ENCODE measurements around the gene HSPBP1.
A peak's percentile ranks its signal among the peaks of the same experiment; 100 is the strongest.

Gene HSPBP1

DNA sequence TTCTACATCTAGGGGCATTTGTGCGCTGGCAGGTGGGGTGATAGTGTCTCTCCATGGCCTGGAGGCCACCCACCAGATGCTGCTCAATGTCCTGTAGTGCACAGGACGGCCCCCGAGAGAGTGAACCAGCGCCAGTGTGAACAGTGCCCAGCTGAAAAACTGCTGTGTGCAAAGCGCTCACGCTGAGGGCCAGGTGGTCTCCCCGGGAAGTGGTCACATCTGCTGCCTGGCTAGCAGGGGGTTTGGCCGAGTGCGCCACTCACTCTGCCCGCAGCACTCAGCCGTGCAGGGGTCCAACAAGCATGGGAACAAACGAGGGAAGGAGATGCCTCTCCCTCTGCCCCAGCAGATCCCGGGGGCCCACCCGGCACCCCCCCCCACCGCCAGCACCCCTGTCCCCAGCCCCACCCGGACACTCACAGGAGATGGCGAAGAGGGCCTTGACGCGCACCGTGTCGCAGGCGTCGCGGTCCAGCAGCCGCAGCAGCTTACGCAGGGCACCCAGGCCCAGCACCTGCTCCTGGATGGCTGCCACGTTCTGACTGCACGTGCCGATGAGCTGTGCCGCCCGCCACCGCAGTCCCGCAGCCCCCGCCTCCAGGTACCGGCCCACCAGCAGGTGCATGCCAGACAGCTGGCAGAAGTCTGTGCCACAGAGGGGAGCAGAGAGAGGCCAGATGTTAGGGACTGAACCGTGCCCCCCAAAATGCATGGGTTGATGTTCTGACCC, 5.8 kb downstream of the HSPBP1 start:
- no peak for DNase-seq

DNA sequence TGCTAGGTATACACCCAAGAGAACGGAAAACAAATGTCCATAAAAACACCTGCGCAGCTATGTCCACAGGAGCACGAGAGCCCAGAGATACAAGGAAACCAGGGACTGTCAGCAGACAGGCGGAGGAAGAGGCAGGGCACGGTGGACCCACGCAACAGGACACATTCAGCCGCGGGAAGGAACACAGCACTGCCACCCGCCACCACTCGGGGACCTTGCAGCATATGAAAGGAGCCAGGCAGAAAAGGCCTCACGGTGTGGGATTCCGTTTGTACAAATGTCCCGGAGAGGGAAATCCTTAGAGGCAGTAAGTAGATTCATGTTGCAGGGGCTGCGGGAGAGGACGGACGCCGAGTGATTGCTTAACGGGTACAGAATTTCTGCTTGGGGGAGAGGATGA, 7.8 kb downstream of the HSPBP1 start:
- DNase-seq = no peak

DNA sequence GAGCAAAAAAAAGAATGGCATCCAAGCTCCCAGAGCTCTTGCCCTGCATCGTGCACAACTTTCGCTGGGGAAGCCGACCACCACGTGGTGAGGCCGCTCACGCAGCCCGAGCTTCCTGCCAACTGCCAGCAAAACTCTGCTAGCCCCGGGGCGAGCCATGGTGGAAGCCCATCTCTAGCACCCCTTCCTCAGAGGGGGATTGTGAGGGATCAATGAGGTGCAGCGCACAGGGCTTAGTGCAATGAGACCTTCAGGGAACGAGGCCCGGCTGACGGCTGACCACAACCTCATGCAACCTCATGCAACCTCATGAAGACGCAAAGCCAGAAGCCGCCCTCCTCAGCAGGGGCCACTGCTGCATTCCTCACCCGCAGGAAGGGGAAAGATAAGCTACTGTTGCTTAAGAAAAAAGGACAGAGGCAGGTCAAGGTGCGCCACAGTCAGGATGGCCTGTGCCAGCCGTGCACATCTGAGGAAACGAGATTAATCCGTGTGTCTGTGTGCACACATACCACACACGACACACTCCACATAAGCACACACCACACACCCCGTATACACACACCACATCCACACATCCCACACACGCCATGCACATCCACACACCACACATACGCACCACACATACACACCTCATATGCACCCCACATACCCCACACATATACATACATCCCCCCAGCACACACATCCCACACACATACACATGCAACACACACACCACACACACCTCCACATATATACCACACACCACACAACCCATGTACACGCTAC, 9.6 kb downstream of the HSPBP1 start:
- no peak for DNase-seq

DNA sequence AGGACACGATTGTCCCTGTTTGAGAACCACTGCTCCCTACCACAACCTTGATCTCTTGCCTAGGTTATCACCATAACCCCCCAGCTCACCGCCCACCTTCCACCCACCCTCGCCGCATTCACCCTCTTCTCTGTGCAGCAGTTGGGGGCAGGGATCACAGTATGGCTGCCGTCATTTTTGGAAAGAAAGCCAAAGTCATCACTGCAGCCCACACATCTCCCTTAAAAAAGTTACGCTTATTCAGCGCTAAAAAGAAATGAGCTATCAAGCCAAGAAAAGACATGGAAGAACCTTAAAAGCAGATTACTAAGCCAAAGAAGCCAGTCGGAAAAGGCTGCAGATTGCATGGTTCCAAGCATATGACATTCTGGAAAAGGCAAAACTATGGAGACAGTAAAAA, 10.6 kb downstream of the HSPBP1 start:
- DNase-seq = no peak

DNA sequence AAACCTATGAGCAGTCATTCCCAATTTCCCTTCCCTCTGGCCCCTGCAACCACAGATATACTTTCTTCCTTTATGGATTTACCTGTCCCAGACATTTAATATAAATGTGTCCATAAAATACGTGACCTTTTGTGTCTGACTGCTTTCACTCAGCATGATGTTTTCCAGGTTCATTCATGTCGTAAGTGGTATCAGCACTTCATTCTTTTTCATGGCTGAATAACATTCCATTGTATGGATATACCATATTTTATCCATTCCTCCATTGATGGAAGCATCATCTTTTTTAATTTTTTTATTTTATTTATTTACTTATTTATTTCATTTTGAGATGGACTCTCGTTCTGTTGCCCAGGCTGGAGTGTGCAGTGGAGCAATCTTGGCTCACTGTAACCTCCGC, 13.1 kb downstream of the HSPBP1 start:
- DNase-seq = no peak

DNA sequence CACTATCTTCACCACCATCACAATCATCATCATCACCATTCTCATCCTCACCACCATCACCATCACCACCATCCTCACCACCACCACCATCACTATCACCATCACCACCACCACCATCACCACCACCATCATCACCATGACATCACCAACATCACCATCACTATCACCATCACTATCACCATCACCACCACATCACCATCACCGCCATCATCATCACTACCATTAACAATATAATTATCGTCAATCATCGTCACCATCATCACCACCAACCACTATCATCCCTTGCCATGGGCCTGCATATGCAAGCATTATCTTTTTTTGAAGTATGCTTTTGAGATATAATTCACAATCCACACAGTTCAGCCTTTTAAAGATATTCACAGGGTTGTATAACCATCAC, 13.5 kb downstream of the HSPBP1 start:
- no peak for DNase-seq

DNA sequence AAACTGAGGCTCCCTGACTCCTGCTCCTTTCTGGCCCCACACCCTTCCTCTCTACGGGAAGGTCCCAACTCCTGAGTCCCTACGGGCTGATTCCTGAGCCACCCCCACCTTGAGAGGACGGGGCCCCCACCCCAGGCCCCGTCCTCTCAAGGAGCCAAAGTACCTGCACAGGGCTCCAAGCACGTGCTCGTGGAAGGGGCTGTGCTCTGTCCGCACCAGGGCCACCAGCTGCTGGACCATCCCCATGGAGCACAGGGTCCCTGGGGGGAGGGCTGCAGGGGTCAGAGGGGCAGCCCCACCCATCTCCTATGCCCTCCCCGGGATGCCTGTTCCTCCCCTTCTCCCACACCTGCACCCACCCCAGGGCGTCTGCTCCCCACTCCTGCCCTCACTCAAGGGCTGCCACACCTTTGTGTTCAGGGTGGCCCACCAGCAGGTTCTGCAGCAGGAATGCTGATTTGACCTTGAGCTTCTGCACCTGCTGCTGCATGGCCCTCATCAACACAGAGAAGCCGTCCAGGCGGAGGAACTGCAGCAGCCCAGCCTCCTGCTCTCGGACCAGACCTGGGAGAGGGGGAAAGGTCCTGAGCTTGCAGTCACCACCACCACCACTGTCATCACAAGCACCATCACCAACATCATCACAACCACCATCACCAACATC, 14.1 kb downstream of the HSPBP1 start:
- no peak for DNase-seq

DNA sequence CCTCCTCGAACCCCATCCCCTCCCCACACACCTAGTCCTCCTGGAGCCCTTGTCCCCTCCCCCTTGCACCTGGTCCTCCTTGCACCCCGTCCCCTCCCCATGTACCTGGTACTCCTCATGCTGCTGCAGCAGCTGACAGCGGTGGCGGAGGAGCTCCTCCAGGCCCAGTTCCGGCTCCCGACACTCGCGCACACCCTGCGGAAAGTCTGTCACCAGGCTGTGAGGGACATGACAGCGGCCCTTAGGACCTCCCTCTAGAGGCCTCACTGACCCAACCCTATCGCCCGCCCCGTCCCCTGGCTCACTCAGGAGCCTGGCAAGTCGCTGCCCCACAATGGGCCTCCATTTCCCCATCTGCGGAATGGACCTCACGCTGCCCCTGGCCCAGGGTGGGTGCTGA, 14.7 kb downstream of the HSPBP1 start:
- no peak for DNase-seq

DNA sequence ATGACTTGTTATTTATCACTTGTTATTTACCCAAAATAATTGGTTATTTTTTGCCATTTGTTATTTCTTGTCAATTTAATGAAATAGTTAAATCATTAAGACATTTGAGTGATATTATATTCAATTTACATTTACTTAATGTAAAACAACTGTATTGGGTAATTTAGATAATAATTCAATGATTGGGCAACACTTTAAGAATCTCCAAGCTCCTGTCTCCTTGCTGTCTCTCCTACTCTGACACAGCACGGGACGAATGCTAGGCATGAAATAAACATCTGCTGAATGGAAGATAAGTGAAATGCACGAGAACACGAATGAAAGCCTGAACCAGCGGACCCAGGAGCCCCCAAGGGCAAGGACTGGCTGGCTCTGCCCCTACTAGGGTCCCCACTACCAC, 15.4 kb downstream of the HSPBP1 start:
- no peak for DNase-seq

DNA sequence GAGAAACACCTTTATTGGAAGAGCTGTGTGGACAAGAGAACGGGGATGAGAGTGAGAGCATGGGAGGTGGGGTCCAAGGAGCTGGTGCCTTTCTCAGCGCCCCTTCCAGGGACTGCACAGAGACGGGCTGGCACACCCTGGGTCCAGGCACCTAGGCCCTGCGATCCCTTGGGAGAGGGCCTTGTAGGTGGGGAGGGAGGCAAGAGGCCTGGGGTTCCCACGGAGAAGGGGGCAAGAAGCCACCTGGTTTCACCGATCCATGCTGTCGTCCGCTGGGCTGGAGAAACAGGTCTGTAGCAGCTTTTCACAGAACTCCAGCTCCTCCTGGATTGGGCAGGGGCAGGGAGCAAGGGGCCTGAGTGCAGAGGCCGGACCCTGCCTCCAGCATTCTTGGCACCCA, 17.6 kb downstream of the HSPBP1 start:
- DNase-seq = no peak

DNA sequence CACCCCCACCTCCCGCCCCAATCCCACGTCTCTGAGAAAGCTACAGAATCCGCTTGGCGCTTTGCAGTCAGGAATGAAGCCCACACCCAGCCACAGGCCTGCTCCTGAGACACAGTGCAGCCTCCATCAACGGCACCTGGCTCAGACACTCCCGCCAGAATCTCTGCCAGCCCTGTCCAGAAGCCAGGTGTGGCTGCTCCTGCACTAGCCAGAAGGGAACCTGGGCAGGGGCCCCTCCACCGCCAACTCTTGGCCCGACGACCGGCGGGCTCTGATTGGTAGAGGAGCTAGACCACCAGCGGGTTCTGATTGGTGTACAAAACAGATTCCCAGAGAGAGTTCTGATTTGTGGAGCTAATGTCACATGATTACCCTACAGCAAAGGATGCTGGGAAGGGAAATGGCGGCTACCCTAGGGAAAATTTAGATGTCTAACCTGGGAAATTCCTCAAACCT, 18.2 kb downstream of the HSPBP1 start:
- DNase-seq = no peak

DNA sequence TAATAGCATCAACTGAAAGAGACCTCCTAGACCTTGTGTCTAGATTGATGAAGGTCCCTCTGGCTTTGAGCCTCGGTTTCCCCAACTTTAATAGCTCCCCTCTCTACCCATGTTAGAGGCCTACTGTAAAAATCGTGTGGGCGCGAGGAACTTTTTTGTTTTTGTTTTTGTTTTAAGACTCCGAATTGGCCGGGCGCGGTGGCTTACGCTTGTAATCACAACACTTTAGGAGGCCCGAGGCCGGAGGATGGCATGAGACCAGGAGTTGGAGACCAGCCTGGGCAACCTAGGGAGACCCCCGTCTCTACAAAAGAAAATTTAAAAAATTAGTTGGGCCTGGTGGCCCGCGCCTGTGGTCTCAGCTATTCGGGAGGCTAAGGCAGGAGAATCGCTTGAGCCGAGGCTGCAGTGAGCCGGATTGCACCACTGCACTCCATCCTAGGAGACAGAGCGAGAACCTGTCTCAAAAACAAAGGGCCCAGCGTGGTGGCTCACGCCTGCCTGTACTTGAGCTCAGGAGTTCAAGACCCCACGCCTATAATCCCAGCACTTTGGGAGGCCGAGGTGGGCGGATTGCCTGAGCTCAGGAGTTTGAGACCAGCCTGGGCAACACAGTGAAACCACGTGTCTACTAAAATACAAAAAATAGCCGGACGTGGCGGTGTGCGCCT, 20.2 kb downstream of the HSPBP1 start:
- DNase-seq = peak in 1 of 2 experiments; percentile 10

DNA sequence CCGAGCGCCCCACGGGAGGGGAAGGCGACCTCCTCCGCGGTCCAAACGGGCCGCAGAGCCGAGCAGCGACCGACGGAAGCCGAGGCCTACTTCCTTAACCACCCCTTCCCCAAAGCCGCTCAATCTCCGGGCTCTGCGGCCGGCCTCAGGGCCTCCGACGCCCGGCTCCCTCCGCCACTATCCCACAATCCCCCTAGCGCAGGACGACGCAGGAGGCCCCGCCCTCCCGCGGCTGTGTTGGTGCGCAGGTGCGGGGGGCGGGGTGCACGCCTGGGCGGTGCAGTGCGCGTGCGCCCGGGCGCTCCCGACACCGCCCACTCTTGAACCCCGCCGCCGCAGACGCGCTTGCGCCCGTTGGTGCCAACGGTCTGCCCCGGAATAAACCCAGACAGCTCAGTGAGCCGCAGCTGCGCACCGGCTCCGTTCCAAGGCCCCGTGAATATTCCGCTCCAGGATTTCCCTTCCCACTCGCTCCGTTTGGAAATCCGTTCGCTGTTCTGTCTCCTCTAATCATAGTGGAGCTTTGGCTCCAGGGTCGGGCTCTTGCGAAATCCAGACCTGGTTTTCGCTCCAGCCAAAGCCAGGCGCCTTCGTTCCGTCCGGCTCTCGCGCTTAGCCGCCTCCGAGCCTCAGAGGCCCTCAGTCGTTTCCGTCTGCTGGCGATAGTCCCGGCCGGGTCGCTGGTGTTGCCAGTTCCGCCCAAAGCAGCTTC, 20.9 kb downstream of the HSPBP1 start, which contains the start of gene PPP6R1:
TSS of gene PPP6R1 (minus strand) at position 190 of the 712 bp plus-strand sequence. CDS start 11,914 bp downstream, outside the sequence.
- DNase-seq = peak; percentile 99

DNA sequence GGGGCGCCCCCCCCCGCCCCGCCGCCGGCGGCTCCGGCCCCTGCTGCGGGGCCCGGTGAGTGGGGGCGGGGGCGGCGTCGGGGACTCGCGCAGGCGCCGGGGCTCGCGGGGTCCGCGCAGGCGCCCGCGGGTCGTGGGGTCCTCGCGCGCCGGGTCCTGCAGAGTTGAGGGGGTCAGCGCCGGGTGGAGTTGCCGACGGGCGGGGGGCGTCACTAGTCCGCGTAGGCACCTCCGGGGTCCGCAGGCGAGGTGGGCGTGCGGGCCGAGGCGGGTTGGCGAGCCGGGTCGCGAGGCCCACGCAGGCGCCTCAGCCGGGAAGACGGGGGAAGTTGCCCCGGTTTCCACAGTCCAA, 21.5 kb downstream of the HSPBP1 start:
- DNase-seq = peak in 1 of 2 experiments; percentile 31

DNA sequence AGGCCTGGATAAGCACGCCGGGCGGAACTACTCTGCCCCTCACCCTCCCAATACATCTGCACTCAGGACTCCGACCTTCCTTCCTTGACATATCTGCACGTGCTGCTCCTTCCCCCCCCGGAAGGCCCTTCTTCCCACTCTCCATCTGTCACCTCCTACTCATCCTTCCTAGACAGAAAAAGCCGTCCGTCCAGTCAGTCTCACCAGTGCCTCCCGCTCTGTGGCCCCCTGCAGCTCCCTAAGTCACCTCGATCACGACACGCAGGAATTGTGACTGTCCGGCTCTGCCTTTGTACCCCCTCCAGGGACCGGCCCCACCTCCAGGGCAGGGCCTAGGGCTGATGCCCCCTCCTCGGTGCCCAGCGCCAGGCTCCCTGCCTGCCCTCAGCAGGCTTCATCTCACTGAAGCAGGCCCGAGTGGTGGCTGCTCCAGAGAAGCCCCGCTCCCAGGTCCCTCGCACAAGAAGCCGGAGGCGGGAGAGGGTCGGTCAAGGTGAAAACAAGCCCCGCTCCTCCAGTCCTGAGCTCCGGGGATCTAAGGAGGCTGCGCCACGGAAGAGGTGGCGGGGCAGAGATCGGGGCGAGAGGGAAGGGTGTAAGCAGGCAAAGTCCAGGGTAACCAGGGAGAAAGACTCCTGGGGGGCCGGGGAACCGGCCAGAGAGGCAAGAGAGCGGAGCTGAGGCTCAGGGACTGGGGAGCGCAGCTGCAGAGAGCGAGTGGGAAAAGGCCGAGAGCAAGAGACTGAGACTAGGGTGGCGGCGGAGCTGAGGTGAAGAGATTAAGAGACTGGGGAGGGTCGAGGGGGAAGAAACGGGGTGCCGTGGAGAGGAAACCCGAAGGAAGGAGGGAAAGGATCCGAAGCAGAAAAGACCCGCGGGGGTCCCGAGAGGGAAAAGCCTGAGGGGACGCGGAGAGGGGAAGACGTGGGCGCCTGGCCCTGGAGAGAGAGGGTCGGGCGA, 22.2 kb downstream of the HSPBP1 start:
- peak; percentile 58 to 69 for DNase-seq

DNA sequence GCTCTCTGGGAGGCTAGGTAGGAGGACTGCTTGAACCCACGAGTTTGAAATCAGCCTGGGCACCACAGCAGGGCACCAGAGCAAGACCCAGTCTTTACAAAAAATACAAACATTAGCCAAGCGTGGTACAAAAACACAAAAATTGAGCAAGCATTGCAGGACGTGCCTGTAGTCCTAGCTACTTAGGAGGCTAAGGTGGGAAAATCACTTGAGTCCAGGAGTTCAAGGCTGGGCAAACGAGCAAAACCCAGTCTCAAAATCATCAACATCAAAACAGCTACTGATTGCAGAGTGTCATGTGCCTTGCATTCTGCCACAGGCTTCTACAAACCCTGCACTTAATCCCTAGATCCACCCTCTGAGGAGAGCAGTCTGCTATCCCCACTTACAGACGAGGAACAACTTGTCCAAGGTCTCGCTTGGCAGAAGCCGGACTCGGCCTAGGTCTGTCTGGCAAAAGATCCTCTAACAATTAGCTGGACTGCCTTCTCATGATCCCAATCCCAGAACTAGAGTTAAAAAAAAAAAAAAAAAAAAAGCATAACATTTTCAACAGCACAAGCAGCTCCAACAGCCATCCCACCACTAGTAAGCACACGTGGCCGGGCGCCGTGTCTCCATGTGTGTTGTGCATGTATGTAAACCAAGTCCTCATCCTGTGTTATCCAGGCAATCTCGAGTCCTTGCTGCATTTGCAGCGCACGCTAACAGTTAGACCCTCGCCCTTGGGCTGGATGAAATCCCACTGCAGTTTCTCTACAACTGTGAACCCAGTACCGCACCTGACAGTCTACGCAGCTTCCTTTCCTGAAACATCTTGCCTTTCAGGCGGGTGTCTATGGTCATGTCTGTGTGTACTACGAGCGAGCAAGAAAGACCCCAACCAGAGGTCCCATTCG, 23.1 kb downstream of the HSPBP1 start:
- peak in 1 of 2 experiments; percentile 46 for DNase-seq

DNA sequence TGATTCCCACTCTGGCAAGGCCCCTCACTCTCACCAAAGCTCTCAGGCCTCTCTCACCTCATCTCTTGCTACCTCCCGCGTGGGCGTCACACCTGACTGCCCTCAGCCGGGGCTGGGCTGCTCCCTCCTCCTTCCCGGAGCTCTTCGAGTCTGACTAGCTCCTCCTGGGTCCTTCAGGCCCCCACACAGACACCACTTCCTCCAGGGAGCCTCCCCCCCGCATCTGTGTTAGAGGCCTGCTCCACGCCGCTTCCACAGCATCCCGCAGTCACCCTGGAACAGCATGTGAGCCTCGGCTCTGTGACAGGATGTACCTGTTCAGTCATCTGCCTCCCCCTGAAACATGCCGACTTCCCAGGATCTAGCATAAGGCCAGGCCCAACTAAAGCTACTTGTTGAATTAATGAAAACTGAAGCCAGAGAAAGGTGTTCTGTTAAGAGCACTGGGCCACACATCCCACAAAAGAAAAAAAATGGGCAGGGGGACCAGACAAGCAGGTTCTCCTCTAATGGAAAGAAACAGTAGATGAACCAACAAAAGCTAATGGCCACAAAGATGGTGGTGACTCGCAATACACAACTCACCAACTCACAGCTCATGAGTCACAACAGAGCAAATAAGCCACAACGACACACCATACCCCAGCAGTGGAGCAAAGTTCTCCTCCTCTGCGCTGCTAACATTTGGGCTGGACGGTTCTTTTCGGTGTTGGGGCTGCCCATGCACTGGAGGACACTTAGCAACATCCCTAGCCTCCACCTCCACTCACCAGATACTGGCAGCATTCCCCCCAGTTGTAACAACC, 24.1 kb downstream of the HSPBP1 start:
- peak; percentile 76 to 85 for DNase-seq

DNA sequence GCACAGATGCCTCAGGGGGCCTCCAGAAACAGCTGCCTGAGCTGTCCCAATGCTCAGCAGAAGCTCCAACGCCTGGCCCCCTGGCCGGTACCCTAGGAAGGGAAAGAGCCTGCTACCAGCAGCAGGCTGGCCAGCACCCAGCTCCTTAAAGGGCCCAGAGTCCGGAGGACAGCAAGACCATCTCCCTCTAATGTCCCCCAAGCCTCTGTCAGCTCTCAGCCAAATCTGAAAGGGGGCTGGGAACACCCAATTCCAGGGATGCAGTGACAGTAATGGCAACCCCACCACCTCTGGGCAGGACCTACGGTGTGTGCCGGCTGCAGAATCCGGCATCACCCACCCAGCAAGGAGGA, 25.3 kb downstream of the HSPBP1 start:
- no peak for DNase-seq
